GM21515 (cell line): ENCODE measurements around the gene SORCS1.
"Not testable (repeated sequence)": the region's sequence is repeated elsewhere in the genome, so short reads cannot be mapped to it uniquely, and the experiment has no call there.

ENCODE experiments used
- ATAC-seq: cut with Tn5 transposase; IDR thresholded peaks from one replicate; pipeline ENCODE4 v1.9.1; 2021; ENCODE audit not compliant: unreplicated experiment

SORCS1 gene

DNA sequence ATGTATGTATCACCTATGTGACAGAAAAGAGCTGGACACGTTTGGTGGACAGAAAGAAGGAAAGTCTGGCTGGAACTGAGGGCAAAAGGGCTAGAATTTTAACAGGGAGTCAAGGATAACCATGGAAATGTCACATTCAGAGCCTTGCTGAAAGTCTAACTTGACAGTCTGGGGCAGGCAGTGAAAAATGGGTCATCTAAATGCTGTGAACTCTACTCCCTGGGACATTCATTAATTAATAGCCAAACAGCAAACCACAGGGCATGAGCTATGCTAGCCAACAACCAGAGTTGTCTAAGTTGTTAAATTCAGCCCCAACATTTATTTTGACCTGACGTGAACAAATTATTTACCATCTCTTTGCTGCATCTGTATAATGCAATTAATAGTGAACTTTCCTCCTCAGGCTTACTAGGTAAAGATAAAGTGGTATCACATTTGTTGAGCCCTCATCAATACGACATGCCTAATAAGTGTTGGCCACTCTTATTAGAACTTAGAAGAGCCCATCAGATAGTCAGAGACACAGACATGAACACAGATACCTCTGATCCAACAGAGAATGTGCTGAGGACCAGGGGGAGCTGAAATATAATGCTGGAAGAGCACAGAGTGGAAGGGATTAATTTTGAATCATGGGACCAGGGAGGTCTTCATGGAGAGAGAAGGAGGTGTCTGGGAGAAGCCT lies 109.9 kb downstream of the SORCS1 start:
- no peak for ATAC-seq

DNA sequence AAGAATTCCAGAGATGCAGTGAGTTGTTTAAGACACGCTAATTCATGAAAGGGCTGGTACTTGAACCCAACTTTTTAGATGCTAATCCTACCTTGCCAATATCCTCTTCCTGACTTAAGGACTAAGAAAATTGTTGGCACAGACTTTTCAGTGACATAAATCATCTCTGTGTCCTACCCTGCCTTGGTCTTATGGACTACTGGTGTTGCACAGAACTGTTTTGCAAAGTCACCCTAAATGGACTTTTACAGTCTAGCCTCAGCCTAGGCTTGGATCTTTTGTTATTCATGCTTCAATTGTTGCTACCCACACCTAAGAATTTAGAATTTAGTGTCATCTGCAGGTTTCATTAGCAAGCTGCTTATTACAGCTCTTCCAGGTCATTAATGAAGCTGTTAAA lies 112.7 kb downstream of the SORCS1 start:
- ATAC-seq = no peak

DNA sequence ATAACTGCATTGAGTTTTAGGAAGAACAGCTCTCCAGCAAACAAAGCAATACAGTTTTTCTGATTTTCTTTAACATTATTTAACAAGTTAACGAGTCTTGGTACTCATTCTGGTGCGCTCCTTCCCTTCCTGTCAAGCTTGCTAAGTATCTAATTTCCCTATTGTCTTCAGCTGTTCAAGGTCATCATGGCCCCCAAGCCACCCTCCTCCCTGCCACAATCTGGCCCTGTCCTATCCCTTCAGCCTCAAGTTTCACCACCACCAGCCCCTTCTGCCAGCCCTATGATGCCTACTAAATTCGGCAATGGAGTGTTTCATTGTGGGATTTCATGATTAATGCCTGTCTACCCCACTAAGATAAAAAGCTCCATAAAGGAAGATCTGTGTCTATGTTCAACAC lies 121.0 kb downstream of the SORCS1 start:
- ATAC-seq = no peak

DNA sequence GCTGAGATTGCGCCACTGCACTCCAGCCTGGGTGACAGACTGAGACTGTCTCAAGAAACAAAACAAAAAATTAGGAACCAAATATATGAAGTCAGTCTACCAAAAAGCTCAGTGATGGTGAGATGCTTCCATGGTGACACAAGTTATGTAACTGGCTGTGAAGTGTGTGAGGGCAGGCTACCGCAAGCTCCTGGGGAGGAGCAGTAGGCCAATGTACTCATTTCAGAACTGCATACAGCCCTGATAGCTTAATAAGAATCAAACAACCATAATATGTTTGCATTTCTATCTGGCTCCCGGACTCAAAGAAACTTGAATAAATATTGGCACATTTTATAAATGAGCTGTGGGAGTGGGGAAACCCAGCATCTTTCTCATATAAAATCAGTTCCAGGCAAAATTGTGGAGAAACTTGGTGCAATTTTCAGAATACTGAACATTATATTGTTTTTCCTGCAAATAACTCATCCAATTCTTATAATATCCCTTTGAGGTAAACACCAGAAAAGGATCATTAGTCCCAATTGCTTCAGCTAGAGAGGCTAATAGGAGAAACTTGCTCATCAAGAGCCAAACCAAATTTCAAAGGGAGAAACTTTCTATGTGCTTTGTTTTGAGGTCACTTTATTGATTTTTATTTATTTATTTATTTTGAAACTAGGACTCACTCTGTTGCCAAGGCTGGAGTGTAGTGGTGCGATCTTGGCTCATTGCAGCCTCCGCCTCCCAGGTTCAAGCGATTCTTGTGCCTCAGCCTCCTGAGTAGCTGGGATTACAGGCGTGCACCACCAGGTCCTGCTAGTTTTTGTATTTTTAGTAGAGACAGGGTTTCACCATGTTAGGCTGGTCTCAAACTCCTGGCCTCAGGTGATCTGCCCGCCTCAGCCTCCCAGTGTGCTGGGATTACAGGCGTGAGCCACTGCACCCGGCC lies 127.0 kb downstream of the SORCS1 start:
- ATAC-seq = no peak

DNA sequence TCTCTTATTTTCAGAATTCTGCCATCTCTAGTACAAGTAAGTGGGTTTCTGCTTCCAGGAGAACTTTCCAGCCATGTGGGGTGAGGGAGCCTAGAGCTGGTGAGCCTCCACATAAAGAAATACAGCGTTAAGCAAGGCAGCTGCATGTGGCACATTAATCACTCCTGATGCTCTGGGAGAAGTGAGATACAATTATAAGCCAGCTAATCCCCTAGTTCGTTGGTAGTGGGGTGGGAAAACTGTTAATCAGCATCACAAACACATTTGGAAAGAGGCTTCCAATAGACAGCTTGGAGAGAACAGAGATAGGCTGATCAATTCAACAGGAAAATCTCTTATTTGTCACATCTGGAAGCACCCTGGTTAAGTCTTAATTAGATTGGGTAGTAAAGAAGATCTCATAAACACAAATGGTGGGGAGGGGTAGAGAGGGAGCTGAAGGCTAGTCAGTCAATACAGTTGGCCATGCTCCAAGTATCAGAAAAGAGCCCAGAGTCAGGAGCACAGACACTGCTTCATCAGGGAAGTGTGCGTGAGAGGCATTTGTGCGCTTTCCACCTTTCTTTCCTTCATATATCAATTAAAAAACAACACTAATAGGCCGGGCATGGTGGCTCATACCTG lies 130.6 kb downstream of the SORCS1 start:
- no peak for ATAC-seq

DNA sequence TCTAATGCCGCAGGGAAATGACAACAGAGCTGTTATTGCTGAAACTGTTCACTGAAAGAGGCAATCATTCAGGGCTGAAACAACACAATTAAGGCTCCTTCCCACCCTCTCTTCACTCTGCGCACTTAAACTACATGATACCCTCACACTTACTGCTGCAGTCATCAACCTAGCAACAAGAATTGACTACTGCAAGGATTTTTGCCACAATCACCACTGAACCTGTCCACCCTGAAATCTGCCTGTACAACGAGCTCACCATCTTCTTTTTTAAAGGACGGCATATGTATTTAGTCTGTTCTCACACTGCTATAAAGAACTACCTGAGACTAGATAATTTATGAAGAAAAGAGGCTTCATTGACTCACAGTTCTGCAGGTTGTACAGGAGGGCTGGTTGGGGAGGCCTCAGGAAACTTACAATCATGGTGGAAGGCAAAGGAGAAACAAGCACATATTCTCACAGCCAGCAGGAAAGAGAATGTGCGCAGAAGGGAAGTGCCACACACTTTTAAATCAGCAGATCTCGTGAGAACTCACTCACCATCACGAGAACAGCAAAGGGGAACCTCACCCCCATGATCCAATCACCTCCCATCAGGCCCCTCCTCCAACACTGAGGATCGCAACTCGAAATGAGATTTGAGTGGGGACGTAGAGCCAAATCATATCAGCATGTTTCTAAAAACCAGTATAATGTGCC lies 131.7 kb downstream of the SORCS1 start:
- no peak for ATAC-seq

DNA sequence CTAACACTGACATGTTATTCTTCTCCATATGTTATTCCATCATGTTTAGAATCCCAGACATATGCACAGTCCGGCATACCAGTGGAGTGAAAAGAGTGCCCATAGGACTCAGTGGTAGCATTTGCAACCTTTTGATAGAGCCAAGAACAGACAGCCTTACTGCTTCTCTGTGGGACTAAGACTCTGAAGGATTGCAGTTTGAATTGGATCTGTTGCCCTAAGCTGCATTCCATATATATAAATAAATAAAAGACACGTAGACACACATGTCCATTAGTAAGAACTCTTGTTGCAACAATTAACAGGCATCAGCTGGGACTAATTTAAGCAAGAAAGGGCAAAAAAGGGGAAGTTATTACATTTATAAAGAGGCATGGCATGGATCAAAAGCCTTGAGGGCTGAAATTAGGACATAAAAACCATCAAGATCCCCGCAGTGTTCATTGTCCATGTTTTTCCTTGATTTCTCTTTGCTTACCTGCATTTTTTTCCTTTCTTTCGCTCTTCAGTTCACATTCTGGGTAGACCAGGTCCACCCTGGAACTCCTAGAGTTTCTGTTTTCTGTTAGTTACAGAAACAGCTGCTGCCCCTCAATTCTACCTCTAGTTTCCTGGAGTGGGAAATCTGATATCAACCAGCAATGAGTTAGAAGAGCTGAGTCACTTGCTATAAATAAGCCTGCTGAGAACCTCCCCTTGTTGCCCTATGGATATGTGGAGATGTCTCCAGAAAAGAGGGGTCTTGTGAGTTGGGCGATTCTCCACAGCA lies 132.4 kb downstream of the SORCS1 start:
- no peak for ATAC-seq

DNA sequence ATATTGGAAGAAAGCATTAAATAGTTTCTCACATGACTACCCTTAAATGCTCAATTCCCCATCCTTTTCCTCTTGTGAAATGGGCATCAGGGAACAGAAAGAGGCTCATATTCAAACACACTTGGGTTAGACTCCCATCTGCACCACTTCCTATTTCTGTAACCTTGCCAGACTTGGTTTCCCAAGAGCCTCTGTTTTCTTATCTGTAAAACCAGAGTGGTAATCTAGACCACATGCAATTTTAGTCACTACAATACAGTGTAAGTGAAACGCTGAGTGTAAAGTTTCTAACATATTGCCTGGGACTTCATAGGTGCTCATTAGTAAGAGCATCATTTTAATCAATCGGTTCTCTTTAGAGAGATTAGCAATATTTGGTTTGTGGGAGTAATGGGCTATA lies 136.3 kb downstream of the SORCS1 start:
- ATAC-seq = no peak

DNA sequence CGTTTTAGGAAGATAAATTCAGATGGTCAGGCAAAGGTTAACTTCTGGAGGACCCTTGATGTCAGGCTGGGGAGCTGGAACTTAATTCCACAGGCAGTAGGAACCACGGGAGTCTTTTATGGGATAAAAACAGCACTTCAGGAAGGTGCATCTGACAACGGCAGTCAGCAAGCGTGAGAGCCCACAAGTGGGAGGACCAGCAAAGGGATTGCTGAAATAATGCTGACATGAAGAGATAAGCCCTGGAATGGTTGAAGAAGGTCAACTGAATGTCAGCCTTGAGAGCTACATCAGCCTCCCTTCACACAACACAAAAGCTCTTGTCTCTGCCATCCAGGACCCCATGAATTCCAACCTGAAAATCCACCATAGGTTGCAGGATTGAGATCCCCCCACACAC lies 138.8 kb downstream of the SORCS1 start:
- ATAC-seq = no peak

DNA sequence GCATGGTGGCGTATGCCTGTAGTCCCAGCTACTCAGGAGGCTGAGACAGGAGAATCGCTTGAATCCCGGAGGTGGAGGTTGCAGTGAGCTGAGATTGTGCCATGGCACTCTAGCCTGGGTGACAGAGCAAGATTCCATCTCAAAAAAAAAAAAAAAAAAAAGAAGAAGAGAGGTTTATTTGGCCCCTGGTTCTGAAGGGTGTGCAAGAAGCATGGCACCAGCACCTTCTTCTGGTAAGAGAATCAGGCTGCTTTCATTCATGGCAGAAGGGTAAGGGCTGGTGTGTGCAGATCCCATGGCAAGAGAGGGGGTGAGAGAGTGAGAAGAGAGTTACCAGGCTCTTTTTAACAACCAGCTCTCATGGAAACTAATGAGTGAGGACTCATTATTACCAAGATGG lies 140.5 kb downstream of the SORCS1 start:
- ATAC-seq = not testable (repeated sequence)

DNA sequence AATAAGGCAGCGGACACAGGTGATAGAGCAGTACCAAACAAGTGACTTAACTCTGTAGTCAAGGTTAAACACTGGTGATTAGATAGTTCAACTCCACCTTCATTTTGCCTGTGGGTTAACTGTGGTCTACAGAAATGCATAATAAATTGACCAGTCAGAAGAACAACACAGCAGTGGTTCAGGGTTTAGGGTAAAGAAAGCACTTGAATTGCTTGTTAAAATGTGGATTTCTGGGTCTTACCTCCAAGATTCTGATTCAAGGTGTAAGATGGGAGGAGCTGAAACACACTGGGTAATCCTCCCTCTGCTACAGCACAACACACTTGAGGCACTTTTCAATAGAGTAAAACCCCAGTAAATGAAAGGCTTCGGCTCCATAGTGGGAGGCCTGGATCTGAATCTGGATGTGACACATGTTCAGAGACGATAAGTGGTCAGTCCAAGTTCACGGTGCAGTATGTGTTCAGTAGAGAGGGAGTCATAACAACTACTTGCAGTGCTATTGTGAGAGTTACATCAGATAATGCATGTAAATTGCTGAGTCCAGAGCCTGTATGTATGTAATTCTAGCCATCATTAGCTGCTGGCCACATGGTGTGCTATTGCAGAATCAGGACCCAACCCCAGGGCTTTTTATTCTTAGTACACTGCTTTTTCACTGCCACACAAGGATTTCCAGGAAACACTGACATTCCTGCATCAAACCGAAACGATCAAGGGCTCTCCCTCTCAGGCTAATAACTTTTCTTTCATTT lies 141.7 kb downstream of the SORCS1 start:
- no peak for ATAC-seq

DNA sequence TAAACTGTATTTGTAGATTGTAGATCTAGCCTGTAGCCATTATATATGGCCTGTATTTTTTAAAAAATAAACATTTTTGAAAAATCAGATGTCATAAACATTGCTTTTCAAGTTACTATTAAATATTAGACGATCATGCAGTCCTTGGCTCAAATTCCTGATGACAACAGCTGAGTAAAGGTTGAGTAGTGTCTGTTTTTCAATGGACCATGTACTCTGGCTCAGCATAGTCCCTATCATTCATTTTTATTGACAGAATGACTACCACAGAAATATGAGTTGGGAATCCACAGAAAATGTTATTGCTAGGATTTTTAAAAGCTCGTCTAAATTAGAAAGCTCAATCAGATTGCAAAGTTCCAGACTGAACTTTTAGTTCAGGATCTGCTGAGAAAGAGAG lies 145.4 kb downstream of the SORCS1 start:
- ATAC-seq = no peak

DNA sequence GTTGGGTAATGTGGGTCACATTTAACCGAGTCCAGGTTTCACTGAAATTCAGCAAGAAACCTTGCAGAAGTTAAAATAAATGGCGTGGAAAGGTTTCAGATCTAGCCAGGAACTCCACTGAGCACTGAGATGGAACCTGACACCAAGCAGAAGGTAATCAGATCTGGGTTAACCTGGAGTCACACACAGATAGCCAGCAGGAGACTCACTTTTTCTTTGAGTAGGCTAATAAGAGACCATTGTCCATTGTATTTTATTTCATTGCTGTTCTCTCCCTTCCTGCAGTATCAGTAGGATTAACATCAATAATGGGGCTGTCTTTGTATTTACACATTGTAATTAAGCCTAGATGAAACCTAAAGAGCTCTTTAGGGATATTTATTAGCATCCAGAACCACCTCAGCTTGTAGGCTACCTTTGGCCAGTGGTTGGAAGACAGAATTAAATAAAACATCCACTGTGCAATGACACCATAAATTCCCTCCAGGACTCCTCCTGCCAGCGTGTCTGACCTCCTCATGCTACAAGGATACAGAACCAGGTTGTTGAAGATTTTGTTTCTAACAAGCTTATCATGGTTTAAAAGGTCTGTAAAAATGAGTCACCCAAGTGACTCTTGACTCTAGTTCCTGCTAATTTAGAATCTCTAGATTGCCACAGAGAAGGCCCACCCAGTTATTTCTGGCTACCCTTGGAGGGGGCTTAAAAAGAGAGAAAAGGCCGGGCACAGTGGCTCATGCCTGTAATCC lies 151.1 kb downstream of the SORCS1 start:
- no peak for ATAC-seq

DNA sequence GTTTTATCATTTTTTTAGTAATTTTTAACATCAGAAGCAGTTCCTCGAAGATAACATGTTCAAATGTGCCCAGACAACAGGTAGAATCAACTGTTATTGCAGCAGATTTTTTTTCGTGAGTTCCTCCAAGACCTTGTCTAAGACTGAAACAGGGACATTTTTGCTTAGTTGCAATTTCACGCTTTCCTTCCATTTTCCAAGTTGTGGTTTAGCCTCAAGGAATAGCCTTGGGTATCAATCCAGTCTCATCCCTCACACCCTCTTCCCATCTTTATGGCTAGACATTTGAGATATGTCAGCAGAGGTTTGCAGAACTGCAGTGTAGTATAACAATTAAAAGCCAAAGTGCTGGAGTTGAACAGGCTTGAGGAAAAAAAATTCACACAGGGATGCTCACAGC lies 152.5 kb downstream of the SORCS1 start:
- ATAC-seq = no peak

DNA sequence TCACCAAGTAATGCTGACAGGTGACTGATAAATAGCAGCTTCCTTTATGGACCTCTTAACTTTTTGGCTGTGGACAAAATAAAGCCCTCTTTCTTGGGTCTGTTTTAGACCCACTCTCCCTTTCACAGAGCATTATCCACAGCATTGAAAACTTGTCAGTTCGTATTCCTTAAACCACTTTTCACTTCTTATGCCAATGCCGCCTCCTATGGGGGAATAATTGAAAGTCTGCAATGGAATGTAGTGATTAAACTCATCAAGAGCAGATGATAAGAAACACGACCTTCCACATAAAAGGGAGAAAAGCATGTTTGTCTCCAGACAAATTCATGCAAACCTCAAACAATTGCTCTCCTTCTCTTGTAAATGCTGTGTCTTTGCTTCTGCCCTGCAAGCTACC lies 153.4 kb downstream of the SORCS1 start:
- no peak for ATAC-seq

DNA sequence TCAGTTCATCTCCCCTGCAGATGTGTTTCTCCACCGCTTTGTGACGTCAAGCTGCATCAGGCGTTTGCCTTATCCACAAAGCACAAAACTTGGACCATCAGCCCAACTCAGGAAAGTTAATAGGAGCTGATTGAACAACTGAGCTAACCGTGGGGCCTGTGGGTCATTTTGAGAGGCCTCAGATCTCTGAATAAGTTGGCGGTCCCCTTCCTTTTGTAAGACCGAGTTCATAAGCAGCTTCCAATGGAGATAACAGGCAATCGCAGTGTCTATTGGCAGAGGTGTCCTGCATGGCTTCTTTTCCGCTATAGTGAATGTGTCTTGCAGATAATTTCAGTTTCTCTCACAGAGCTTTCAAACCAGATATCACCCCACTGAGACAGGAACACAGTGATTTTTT lies 154.0 kb downstream of the SORCS1 start:
- ATAC-seq = no peak

DNA sequence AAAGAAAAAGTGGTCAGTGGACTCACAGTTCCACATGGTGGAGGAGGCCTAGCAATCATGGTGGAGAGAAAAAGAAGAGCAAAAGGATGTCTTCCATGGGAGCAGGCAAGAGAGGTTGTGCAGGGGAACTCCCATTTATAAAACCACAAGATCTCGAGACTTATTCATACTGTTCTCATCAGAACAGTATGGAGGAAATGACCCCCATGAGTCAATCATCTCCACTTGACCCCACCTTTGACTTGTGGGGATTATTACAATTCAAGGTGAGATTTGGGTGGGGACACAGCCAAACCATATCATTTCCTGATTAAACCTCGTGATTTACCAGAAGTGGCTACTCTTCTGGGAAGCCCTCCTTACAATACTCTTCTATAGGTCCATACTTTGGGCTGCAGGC lies 160.1 kb downstream of the SORCS1 start:
- no peak for ATAC-seq

DNA sequence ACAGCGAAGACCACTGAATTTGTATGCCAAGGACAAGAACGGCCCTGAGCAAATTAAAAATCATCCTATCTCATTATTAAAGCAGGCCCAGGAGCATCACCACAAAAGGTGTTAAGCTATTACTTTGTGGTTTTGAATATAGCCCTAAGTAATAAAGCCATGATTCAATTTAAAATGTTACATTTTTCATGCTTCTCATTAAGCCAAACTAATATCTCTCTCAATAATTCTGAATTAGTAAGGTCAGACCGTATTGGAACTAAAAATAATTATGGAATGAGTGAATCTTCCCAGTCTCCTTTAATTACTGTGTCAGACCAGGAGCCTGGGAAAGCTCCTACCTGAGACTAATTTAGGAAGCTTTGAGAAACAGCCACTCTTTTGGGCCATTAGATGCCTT lies 162.4 kb downstream of the SORCS1 start:
- no peak for ATAC-seq

DNA sequence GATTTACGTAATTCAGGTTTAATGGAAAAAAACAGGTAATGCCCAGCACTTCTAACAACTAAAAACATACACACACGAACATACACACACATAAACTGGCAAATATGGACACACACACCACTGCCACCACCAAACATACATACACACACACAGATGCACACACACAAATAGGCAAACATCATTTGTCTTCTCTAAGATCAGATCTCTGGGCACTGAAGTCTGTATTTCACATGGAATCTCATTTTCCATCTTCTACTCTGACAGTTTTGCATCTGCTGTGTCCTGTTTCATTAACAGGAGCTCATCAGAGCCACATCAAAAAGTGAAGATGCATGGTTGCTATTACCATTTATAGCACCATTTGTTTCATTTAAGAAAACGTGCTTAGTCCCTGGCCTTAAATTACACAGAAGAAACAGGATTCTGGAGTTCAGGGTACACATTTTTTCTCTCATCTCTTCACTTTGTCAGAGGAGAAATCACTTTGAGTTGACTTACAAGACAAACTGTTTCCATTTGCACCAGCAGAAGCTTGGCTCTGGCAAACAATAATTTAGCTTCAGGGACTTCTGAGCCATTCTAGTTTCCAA lies 165.3 kb downstream of the SORCS1 start:
- no peak for ATAC-seq
